A673 (cell line): Measurements from ENCODE around the gene SSR1. TPM values are rescaled to one million over a fixed set of nuclear protein-coding genes. Genes with fewer than 3 reads are reported as not detected.

ENCODE experiments used
- BruUV-seq: library from RNA; stranded (reverse); fragments of 400-500 nt; replicated peaks from 2 replicates; lab custom pipeline; 2021; lab: Mats Ljungman, UMichigan
- CTCF ChIA-PET: fragments of 300-600 bp; sonication (Branson Sonifier 250); formaldehyde crosslinking; loops from one replicate; lab custom pipeline; 2022; ENCODE audit warnings: antibody characterized with exemption; lab: Charles Lee
- POLR2A ChIA-PET: fragments of 300-600 bp; sonication (Branson Sonifier 250); formaldehyde crosslinking; loops from one replicate; lab custom pipeline; 2022; ENCODE audit warnings: antibody characterized with exemption; ENCODE audit not compliant: low non-redundant PET; lab: Charles Lee
- DNase-seq: peaks from one replicate; pipeline ENCODE4 v3.0.0-alpha.2; 2015; ENCODE audit warnings: low spot score
- H3K27ac ChIP-seq: fragments of 200-600 bp; sonication (generic); 2 replicates; pipeline ENCODE4 v1.5.1; 2016; ENCODE audit warnings: mixed run types, low read depth, mild to moderate bottlenecking, mixed read lengths, antibody characterized with exemption, low read length; ENCODE audit not compliant: poor library complexity, severe bottlenecking
- H3K27me3 ChIP-seq: fragments of 200-600 bp; sonication (generic); replicated peaks from 2 replicates; pipeline ENCODE4 v1.6.1; 2017; ENCODE audit warnings: mixed run types, low read depth, mild to moderate bottlenecking, mixed read lengths, antibody characterized with exemption, low read length; ENCODE audit not compliant: insufficient read depth, poor library complexity
- H3K36me3 ChIP-seq: fragments of 200-600 bp; sonication (generic); 2 replicates; pipeline ENCODE4 v1.6.1; 2016; ENCODE audit warnings: mixed run types, mild to moderate bottlenecking, mixed read lengths, antibody characterized with exemption, low read length; ENCODE audit not compliant: insufficient read depth, poor library complexity, severe bottlenecking
- H3K4me1 ChIP-seq: fragments of 200-600 bp; sonication (generic); 2 replicates; pipeline ENCODE4 v1.6.1; 2017; ENCODE audit warnings: mixed run types, mild to moderate bottlenecking, mixed read lengths, antibody characterized with exemption, low read length; ENCODE audit not compliant: insufficient read depth, poor library complexity, severe bottlenecking
- H3K4me3 ChIP-seq: fragments of 200-600 bp; sonication (generic); 2 replicates; pipeline ENCODE4 v1.5.1; 2016; ENCODE audit warnings: low read depth, mixed run types, mild to moderate bottlenecking, mixed read lengths, low read length; ENCODE audit not compliant: poor library complexity, severe bottlenecking
- H3K9me3 ChIP-seq: fragments of 200-600 bp; sonication (generic); 2 replicates; pipeline ENCODE4 v1.6.1; 2016; ENCODE audit warnings: mixed run types, low read depth, mild to moderate bottlenecking, mixed read lengths, antibody characterized with exemption, low read length; ENCODE audit not compliant: poor library complexity, severe bottlenecking
- EZH2 ChIP-seq: fragments of 200-600 bp; sonication (generic); IDR thresholded peaks from 2 replicates; pipeline ENCODE4 v1.6.1; 2017; ENCODE audit warnings: borderline replicate concordance, low read depth, mild to moderate bottlenecking, mixed read lengths, antibody characterized with exemption, low read length; ENCODE audit not compliant: poor library complexity, severe bottlenecking
- intact Hi-C: fragments of 100-400 bp; cut with micrococcal nuclease; formaldehyde crosslinking; loops from one replicate; pipeline ENCODE4 v1.10.0; 2022; ENCODE audit not compliant: unreplicated experiment
- total RNA-seq: library from RNA; stranded (reverse); gene quantifications from 2 replicates; pipeline ENCODE4 v1.2.3, GENCODE V29; 2021
- TF ChIP-seq, protein P1 (sequence below): fragments of 300-800, 200-600 bp; sonication (generic); conservative IDR thresholded peaks from 2 replicates; pipeline ENCODE4 v1.5.1; 2017; ENCODE audit warnings: low read depth, mild to moderate bottlenecking, antibody characterized with exemption, low read length, moderate library complexity, mixed read lengths

Gene SSR1
- total RNA-seq, 1 experiment from 2014 or later, result 161 TPM

DNA sequence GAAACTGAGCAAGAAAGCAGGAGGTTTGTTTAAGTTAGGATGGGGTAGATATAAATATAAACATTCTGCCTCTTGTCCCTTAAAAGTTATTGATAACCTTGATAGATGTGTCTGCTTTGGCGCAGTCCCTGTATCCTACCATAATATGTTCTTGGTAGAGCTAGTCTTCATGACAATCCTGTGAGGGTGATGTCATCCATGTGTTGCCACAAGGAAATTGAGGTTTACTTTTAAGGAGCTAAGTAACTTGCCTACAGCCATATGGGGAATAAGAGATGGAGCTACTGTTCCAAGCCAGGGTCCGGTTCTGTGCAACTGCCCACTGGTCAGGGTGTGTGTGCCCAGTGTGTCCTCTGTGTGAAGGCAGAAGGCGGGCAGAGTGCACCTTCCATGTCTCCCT, 78.5 kb downstream of the SSR1 start:
- Histone ChIP-seq H3K27ac (no peak overlapping the region), H3K27me3 (no peaks in the 10 kb centered on the region), H3K4me3 (no peak overlapping the region), H3K36me3 (peaks cover 43% of the 10 kb centered on the region), H3K9me3 (no peaks in the 10 kb centered on the region), H3K4me1 (peaks cover 13% of the 10 kb centered on the region)
- ChIA-PET CTCF (no interaction called here), POLR2A (no interaction called here)
- no peak for DNase-seq
- intact Hi-C loops, result no loop called here
- TF ChIP-seq, protein P1, sequence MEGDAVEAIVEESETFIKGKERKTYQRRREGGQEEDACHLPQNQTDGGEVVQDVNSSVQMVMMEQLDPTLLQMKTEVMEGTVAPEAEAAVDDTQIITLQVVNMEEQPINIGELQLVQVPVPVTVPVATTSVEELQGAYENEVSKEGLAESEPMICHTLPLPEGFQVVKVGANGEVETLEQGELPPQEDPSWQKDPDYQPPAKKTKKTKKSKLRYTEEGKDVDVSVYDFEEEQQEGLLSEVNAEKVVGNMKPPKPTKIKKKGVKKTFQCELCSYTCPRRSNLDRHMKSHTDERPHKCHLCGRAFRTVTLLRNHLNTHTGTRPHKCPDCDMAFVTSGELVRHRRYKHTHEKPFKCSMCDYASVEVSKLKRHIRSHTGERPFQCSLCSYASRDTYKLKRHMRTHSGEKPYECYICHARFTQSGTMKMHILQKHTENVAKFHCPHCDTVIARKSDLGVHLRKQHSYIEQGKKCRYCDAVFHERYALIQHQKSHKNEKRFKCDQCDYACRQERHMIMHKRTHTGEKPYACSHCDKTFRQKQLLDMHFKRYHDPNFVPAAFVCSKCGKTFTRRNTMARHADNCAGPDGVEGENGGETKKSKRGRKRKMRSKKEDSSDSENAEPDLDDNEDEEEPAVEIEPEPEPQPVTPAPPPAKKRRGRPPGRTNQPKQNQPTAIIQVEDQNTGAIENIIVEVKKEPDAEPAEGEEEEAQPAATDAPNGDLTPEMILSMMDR, result no peak
- no peak for TF ChIP-seq EZH2
- no TSS peak for BruUV-seq

DNA sequence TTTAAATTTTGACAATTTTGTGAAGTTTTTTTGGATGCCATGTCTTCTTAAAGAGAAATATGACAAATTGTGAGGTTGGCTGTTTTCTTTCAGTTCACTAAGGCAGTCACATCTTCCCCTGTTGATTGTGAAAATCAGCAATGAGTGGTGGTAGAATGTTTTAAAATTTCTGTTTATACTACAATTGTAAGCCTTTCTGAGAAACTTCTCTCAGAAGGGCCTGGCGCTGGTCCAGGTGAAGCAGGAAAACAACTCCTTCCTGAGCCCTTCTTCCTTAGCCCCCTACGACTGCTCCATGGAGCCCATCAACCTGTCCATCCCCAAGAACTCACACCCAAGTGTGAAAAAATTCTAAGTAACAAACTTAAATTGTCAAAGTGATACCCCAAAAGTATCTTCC, 80.6 kb downstream of the SSR1 start:
- peaks cover 61% of the 10 kb centered on the region for H3K36me3 ChIP-seq

DNA sequence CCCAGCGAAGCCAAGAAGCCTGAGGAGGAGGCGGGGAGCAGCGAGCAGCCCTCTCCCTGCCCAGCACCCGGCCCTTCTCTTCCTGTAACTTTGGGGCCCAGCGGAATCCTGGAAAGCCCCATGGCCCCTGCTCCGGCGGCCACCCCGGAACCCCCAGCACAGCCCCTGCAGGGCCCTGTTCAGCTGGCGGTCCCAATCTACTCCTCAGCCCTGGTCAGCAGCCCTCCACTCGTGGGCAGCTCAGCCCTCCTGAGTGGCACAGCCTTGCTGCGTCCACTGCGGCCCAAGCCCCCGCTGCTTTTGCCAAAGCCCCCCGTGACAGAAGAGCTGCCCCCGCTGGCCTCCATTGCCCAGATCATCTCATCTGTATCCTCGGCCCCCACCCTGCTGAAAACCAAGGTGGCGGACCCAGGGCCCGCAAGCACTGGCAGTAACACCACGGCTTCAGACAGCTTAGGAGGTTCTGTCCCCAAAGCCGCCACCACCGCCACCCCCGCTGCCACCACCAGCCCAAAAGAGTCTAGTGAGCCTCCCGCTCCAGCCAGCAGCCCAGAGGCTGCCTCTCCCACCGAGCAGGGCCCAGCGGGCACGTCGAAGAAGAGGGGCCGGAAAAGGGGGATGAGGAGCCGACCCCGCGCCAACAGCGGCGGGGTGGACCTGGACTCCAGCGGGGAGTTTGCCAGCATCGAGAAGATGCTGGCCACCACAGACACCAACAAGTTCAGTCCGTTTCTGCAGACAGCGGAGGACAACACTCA, 81.9 kb downstream of the SSR1 start:
- no peaks in the 10 kb centered on the region for H3K9me3 ChIP-seq
- no peak overlapping the region for H3K4me3 ChIP-seq
- CTCF ChIA-PET, result interaction anchor here (0.6 kb wide), 1 partner anchor 182 kb away, joined by 6 read pairs; no protein-coding TSS in a partner anchor
- no peak overlapping the region for H3K27ac ChIP-seq
- POLR2A ChIA-PET, result no interaction called here
- DNase-seq, result no peak
- intact Hi-C loops, result no loop called here
- no TSS peak for BruUV-seq
- no peak for TF ChIP-seq EZH2
- TF ChIP-seq, protein P1, result no peak
- no peaks in the 10 kb centered on the region for H3K27me3 ChIP-seq
- H3K36me3 ChIP-seq, result peaks cover 69% of the 10 kb centered on the region
- no peaks in the 10 kb centered on the region for H3K4me1 ChIP-seq

More for the DNA sequence above, 80.6 kb downstream of the SSR1 start:
- CTCF ChIA-PET, result no interaction called here
- TF ChIP-seq, protein P1, result no peak
- POLR2A ChIA-PET, result no interaction called here
- Histone ChIP-seq H3K27me3 (no peaks in the 10 kb centered on the region), H3K27ac (peak overlapping the region; percentile 16), H3K4me3 (no peak overlapping the region), H3K4me1 (no peaks in the 10 kb centered on the region), H3K9me3 (no peaks in the 10 kb centered on the region)
- intact Hi-C loops, result no loop called here
- DNase-seq, result no peak
- no TSS peak for BruUV-seq
